AG09319 (cell line): ENCODE measurements around the gene ARL6IP4.

Source experiments
- DNase-seq: peaks from one replicate; pipeline ENCODE4 v3.0.0-alpha.2; 2010; ENCODE audit warnings: low read depth; ENCODE audit errors: extremely low read depth
- CTCF ChIP-seq: IDR thresholded peaks from 2 replicates; pipeline ENCODE4 v1.5.1; 2011; ENCODE audit warnings: low read depth, mild to moderate bottlenecking, inconsistent platforms, low read length, moderate library complexity

The ARL6IP4 gene

GRCh38 chr12:123021688-123022604, 41.5 kb downstream of the ARL6IP4 start:
- no peak for DNase-seq

GRCh38 chr12:123022846-123023245, 42.4 kb downstream of the ARL6IP4 start:
- DNase-seq: no peak
- TF ChIP-seq CTCF: no peak

More at GRCh38 chr12:123021688-123022604, 41.5 kb downstream of the ARL6IP4 start:
- no peak for TF ChIP-seq CTCF

- no peak for DNase-seq
- no peak for TF ChIP-seq CTCF
Measured at GRCh38 chr12:123024819-123025391, 44.4 kb downstream of the ARL6IP4 start.

GRCh38 chr12:123026094-123026853, 45.8 kb downstream of the ARL6IP4 start:
- DNase-seq: no peak
- TF ChIP-seq CTCF: no peak

GRCh38 chr12:123027726-123028445, 47.4 kb downstream of the ARL6IP4 start:
- TF ChIP-seq CTCF: no peak
- DNase-seq: no peak

GRCh38 chr12:123028475-123028874, 48.0 kb downstream of the ARL6IP4 start:
- no peak for TF ChIP-seq CTCF
- no peak for DNase-seq
